Measurements from ENCODE around the gene HDAC11. TPM values are rescaled to one million over a fixed set of nuclear protein-coding genes. Genes with fewer than 3 reads are reported as not detected.
"Not testable (repeated sequence)": the region's sequence is repeated elsewhere in the genome, so short reads cannot be mapped to it uniquely, and the experiment has no call there.

Gene HDAC11
- polyA plus RNA-seq, 4 donors, result 18.0 to 23.2 (median 20.2) TPM

DNA sequence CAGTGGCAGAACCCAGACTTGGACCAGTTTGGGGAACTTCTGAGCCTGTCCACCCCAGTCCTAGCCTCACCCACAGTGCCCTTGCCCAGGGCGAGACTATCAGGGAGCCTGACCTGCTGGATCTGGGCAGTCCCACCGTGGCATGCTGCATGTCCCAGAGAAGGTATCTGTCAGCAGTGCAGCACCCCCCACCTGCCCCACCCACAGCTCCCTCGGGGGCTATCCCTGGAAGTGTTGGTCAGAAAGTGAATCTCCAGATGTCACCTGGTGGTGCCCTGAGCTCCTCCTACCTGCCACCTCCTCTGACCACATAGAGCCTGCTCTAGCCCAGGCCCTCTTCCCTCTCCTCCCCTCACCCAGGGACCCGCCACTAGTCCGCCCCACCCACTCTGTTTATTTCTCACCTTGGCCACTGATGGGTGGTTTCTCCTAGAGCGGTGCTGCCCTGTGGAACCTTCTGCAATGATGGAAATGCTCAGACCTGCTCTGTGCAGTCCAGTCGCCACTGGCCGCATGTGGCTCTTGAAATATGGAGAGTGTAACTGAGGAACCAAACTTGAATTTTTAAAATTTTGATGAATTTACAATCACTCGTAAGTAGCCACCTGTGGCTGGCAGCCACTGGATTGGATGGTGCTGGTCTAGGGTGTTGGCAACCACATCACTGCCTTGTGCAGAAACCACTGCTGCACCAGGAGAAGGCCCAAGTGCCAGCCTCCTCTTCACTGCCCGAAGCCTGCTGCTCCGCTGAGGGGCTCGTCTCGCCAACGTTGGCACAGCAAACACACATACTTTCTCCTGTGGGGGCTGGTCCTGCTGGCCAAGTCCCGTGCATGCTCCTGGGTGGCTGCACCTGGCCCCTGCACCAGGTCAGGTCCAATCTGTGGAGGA is 13.1 kb downstream of the HDAC11 start:
- no peak for DNase-seq (ENCODE audit: low read depth in 4 of 4, low spot score in 3 of 4)

DNA sequence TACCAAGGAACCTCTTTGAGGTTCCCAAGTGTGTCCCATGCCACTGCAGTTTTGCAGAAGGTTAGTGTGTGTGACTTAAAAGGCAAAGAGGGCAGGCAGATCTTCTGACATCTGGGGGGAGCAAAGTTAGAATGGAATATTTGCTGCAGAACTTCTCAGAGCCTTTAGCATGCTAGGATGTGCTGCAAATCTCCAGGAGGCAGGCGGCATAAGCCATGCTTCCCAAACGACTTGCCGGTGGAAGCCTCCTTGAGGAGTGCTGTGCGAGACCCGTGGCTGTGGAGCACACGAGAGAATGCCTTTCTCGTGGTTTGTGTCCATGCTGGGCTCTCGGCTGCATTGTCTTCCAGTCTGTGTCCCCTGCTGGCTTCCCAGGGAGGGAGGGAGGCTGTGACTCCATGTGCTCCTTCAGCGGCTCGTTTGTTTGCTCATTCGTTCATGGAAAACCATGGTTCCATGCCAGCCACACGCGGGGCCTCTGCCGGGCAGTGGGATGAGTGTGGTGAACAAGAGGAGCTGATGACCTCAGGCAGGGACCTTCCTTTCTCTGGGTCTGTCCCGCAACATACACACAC is 13.8 kb downstream of the HDAC11 start:
- no peak for DNase-seq (ENCODE audit: low read depth in 4 of 4, low spot score in 3 of 4)

DNA sequence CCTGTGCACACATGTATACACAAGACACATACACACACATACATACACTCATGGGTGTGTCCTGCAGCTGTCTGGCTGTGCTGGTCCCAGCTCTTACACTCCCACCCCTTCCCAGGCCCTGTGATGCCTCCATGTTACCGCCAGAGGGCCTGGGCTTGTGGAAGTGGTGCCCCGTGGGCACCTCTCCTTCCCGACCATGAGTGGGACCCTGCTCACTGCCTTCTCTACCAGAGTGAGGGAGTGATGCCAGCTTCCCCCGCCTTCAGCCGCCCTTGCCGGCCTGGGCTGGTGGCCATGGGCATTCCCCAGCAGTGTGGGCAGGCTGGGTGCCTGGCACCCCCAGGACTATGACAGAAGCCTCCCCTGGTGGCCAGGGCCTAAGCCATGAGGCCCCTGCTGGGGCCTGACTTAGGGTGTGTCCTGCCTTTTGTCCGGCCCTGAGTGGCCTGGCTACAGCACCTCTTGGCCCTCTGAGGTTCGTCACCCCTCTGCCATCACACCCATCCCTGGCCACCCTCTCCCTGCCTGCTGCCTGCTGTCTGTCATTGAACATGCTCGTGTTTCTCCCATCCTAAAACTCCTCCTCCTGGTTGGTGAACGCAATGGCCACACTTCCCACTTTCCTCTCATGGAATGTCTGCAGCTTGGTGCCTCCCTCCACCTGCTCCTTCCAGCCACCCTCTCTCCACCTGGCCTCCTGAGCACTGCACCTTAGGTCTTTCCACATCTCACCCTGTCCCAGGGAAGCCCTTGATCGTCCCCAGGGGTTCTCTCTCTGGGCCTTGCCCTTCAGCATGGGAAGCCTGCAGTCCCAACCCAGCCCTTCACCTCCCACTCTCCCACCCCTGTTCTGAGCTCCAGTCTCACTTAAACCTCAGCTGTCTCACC is 14.6 kb downstream of the HDAC11 start:
- no peak for DNase-seq (ENCODE audit: low read depth in 4 of 4, low spot score in 3 of 4)

GRCh38 chr3:13495351-13495813 is 15.3 kb downstream of the HDAC11 start:
- no peak for DNase-seq (ENCODE audit: low read depth in 4 of 4, low spot score in 3 of 4)

DNA sequence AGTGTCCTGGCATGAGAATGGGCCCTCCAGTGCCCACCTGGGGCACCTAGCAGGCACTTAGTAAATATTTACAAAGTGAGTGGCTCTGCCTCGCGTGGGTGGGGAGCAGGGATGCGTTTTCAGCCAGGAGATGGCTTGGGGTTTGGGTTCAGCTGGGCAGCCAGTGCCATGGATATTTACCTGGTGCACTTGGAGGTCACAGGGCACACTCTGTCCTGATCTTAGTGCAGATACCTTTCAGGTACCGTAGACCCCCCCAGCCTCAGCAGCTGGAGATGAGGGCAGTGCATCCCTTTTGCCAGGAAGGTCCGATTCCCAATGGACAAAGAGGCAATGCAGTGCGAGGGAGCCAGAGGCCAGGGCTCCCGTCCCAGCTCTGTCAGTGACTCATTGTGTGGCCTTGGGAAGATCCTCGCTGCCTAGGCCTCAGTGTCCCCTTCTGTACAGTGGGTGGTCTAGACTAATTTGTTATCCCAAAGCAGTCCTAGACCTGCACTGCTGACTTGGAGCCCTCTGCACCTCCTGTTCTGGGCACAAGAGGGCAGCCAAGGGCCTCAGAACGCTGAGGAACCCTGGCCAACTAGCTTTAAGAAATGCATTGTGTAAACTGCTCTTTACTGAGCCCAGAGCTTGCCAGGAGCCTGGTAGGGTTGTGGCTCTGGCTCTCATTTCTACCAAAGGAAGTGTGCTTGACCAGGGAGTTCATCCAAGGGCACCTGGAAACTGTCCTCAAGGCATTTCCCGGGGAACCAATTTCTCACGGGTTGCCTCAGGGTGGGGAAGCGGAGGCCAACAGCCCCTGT is 16.0 kb downstream of the HDAC11 start:
- DNase-seq (ENCODE audit: low read depth in 4 of 4, low spot score in 3 of 4), result peak in 3 of 4 donors; percentile 60 to 67 (median 67)

- no peak for DNase-seq (ENCODE audit: low read depth in 4 of 4, low spot score in 3 of 4)
Measured at GRCh38 chr3:13496879-13497278, 16.8 kb downstream of the HDAC11 start.

GRCh38 chr3:13497386-13497785 is 17.3 kb downstream of the HDAC11 start:
- DNase-seq (ENCODE audit: low read depth in 4 of 4, low spot score in 3 of 4), result no peak

DNA sequence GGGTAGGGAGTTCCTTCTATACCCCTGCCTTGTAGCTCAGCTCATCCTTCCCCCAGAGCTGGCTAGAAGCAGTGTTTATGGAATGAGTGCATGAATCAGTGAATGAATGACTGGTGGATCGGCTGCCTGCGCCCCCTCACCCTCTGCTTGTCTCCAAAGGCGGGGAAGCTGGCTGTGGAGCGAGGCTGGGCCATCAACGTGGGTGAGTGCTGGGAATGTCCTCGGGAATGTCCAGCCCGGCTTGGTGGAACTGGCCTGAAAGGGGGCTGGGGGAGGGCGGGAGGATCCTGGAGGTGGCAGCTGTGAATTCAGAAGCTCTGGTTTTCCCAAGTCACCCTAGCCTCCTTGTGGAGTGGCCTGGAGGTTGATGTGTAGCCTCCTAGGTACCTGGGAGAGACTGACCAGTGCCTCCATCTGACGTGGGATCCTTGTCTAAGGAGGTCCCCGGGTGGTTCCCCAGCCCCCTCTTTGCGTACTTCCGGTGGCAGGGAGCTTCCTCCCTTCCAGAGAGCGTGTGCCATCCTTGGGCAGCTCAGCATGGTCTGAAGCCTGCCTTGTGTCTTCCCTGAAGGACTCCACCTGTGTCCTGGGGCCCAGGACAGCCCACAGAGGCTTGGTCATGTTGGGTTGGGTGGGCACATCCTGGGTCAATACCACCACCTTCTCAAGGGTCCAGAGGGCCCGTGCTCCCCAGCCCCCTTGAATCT is 18.4 kb downstream of the HDAC11 start:
- no peak for DNase-seq (ENCODE audit: low read depth in 4 of 4, low spot score in 3 of 4)

DNA sequence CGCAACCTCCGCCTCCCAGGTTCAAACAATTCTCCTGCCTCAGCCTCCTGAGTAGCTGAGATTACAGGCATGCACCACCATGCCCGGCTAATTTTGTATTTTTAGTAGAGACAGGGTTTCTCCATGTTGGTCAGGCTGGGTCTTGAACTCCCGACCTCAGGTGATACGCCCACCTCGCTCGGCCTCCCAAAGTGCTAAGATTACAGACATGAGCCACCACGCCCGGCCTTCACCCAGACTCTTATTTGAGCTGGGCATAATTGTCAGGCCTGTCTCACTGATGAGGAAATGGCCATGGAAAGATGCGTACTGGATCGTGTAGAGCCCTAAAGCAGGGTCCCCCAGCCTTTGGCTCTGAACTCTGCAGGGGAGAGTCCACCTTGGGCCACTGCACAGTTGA is 19.1 kb downstream of the HDAC11 start:
- DNase-seq (ENCODE audit: low read depth in 4 of 4, low spot score in 3 of 4), result not testable (repeated sequence)

DNA sequence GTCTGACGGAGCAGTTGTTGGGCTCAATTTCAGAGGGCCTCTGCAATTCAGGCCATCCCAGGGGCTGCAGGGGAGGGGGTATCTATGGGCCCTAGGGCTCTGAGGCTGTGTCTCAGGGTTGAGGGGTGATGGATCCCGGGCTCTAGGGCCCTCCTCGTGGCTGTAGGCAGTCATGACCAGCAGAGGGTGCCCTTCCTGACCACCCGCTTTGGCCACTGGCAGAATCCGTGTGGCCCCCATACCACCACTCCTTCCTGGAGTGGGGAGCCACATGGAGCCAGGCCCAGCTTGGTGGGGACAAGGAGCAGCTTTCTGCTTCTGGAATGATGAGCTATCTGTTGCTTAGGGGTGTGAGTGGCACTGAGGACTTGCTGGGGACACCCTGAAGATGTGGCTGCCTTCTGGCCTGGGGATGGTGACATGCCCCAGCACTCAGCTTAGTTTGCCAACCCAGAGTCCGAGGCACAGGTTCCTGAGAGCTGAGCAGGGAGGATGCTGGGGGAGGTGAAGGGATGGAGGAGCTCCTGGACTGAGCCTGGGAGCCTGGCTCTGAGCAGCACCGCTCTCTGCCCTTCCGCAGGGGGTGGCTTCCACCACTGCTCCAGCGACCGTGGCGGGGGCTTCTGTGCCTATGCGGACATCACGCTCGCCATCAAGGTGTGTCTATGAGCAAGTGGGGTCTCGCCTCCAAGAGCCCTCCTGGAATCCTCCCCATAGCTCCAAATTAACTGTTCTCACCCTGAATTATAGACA is 20.2 kb downstream of the HDAC11 start:
- no peak for DNase-seq (ENCODE audit: low read depth in 4 of 4, low spot score in 3 of 4)

DNA sequence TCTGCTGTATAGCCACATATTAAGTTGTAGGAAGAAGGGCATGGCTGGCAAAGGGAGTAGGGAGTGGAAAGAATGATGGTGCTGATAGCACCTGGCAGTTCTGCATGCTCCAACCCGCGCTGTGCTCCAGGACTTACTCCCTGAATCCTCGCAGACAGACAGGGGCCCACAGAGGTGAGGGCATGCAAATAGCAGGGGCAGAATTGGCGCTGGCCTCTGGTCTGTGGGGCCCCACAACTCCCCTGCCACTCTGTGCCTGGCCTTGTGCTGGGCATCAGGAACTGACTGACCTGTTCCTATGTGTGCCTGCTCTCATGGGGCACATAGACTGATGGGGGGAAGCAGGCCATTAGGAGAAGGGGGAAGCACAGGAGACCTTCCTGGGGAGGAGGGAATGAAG is 20.9 kb downstream of the HDAC11 start:
- DNase-seq (ENCODE audit: low read depth in 4 of 4, low spot score in 3 of 4), result no peak

DNA sequence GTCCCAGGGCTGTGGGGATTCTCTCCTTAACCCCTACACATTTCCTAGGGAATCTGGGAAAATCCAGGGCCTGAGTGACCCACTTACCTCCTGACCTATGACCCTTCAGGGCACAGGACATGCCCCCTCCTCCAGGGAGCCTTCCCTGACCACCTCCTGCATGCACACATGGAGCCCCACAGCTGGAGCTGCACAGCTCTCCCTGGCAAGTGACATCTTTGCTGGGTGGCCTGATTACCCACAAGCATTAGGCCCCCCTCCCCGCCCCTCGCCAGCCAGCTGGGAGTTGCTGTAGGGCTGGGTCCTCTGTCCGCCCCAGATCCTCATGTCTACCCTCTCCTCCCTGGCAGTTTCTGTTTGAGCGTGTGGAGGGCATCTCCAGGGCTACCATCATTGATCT is 21.4 kb downstream of the HDAC11 start:
- no peak for DNase-seq (ENCODE audit: low read depth in 4 of 4, low spot score in 3 of 4)

GRCh38 chr3:13501958-13502790 is 22.1 kb downstream of the HDAC11 start:
- DNase-seq (ENCODE audit: low read depth in 4 of 4, low spot score in 3 of 4), result no peak

DNA sequence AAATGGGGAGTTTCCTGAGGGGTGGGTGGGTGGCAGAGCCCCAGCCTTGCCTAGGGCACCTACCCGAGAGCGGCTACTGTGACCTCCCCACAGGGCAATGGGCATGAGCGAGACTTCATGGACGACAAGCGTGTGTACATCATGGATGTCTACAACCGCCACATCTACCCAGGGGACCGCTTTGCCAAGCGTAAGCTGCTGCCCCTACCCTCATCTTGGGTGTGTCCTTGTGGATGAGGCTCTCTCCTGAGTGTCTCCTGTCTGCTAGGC is 22.6 kb downstream of the HDAC11 start:
- DNase-seq (ENCODE audit: low read depth in 4 of 4, low spot score in 3 of 4), result no peak

- no peak for DNase-seq (ENCODE audit: low read depth in 4 of 4, low spot score in 3 of 4)
Measured at GRCh38 chr3:13504161-13504831, 24.2 kb downstream of the HDAC11 start.

DNA sequence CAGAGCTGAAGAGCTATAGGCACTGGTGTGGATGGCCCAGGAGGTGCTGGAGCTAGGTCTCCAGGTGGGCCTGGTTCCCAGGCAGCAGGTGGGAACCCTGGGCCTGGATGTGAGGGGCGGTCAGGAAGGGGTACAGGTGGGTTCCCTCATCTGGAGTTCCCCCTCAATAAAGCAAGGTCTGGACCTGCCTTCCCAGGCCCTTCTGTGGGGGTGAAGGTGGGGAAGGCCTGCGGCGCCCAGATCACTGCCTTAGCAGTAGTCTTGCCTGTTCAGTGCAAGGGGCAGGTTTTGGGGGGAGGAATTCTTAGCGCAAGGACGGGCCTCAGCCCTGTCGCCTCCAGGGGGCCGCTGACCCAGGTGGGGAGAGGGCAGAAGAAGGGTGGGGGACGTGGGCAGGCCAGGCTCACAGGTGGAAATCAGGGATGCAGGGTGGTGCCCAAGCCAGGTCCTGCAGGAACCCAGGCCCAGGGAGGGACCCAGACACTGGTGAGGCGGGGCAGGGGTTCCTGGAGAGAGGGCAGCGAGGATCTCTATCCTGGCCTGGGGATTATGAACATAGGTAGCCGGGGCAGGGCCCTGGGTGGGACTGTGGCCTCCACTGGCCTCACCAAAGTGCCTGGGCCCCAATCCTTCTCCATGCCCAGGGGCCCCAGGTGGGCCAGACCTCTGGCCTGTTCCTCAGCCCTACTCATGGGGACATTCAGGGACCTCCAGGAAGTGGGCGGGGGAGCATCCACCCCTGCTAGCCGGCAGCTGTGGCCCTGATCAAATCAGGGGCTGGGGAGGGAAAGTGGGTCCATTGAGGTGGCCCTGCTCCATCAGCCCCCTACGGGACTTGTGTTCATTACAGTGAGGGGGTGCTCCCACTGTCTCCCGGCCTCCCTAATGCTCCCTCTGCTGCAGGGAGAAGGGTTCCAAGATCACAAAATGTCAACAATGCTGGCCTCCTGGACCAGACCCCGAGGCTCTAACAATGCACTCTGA is 25.3 kb downstream of the HDAC11 start:
- no peak for DNase-seq (ENCODE audit: low read depth in 4 of 4, low spot score in 3 of 4)

- no peak for DNase-seq (ENCODE audit: low read depth in 4 of 4, low spot score in 3 of 4)
Measured at GRCh38 chr3:13506239-13506638, 26.1 kb downstream of the HDAC11 start.
